GM12865 (cell line): ENCODE data around the gene AKTIP.

Source experiments
- DNase-seq: peaks from one replicate; pipeline ENCODE4 v3.0.0; 2010; ENCODE audit warnings: low read depth
- H3K4me3 ChIP-seq: 2 replicates; pipeline ENCODE4 v1.5.1; 2011; ENCODE audit warnings: mild to moderate bottlenecking, low read depth, low read length, control low read depth
- TF ChIP-seq, protein P1 (sequence below): IDR thresholded peaks from 2 replicates; pipeline ENCODE4 v1.5.1; 2011; ENCODE audit warnings: low read length, control low read depth, low read depth, inconsistent platforms; ENCODE audit not compliant: insufficient read depth; ENCODE audit errors: missing control alignments

AKTIP gene

DNA sequence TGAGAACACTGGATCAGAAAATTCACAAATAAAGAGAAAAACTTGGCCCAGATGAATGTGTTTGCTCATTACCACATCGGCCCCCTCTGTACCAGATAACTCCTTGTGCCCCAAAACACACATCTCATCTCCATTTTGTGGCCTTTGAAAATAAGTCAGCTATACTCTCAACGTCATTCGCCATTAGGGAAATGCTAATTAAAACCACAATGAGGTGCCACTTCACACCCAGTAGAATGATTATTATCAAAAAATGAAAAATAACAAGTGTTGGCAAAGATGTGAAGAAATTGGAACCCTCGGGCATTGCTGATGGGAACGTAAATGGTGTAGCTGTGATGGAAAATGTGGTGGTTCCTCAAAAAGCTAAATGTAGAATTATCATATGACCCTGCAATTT is 34.6 kb upstream of the AKTIP start:
- H3K4me3 ChIP-seq, result no peak overlapping the region
- TF ChIP-seq, protein P1, sequence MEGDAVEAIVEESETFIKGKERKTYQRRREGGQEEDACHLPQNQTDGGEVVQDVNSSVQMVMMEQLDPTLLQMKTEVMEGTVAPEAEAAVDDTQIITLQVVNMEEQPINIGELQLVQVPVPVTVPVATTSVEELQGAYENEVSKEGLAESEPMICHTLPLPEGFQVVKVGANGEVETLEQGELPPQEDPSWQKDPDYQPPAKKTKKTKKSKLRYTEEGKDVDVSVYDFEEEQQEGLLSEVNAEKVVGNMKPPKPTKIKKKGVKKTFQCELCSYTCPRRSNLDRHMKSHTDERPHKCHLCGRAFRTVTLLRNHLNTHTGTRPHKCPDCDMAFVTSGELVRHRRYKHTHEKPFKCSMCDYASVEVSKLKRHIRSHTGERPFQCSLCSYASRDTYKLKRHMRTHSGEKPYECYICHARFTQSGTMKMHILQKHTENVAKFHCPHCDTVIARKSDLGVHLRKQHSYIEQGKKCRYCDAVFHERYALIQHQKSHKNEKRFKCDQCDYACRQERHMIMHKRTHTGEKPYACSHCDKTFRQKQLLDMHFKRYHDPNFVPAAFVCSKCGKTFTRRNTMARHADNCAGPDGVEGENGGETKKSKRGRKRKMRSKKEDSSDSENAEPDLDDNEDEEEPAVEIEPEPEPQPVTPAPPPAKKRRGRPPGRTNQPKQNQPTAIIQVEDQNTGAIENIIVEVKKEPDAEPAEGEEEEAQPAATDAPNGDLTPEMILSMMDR, result no peak
- no peak for DNase-seq

GRCh38 chr16:53534206-53534605 is 31.2 kb upstream of the AKTIP start:
- TF ChIP-seq, protein P1, result no peak
- no peak for DNase-seq
- H3K4me3 ChIP-seq, result no peak overlapping the region

DNA sequence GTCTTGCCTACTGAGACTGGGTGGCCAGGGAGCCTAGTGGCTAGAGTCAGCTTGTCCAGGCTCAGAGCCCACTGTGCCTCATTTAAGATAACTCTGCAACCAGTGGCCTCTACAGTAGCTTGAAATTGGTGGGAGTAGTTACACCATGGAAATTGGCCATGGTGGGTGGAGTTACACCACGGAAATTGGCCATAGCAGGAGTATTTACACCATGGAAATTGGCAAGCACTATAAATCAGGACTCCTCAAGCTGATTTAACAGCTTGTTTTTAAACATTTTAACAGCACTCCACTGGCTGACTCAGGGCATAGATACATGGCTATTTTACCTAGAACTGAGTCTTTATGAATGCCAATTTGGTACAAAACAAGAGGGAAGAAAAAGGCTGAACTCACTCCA is 27.7 kb upstream of the AKTIP start:
- TF ChIP-seq, protein P1, result no peak
- no peak for DNase-seq
- H3K4me3 ChIP-seq, result no peak overlapping the region

DNA sequence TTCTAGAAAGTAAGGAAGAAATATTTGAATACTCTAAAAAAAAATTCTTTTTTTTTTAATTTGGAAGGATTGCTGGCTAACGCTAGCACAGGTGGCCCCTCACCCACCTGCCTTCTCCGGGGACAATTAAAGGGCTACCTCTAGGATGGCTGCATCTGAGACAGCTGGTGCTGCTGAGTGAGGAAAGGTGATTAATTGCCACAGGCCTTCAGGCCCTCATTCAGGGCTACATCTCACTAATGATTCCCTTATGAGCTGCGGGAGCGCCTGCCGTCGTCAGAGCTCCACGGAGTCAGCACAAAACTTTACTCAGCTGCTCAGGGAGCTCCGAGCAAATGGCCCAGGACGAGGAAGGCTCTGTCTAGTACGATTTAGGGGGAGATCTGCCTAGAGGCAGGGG is 27.0 kb upstream of the AKTIP start:
- no peak for DNase-seq
- TF ChIP-seq, protein P1, result no peak
- H3K4me3 ChIP-seq, result no peak overlapping the region

- TF ChIP-seq, protein P1, result no peak
- DNase-seq, result no peak
- no peak overlapping the region for H3K4me3 ChIP-seq
Observed at GRCh38 chr16:53529513-53529912, 26.5 kb upstream of the AKTIP start.

GRCh38 chr16:53528797-53529196 is 25.8 kb upstream of the AKTIP start:
- TF ChIP-seq, protein P1, result no peak
- no peak overlapping the region for H3K4me3 ChIP-seq
- no peak for DNase-seq

DNA sequence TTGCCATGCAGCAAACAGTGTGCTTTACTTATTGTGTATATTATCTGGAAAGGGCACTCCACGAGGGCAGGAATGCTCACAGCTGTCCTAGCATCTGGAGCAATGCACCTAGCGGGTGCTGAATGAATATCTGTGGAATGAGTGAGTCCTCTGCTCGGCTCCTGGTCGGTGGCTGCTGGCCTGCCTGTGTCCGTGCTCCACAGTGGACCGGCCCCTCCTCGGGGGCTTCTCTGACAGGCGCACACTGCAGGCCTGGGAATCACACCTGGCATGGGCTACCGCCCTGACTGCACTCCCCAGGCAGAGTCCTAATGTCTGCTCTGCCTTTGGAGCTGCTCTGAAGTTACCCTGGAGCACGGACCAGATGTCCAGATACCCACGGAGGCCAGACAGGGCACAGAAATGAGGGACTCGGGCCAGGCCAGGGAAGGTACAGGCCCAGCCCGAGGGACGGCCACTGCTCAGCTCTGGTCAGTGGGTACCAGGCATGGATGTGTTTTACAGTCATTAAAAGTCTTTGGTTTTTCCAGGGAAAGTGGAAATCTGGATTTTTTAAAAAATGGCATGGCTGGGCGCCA is 21.1 kb upstream of the AKTIP start:
- DNase-seq, result no peak
- TF ChIP-seq, protein P1, result no peak
- no peak overlapping the region for H3K4me3 ChIP-seq
